GM18867 (cell line): Measurements from ENCODE around the gene AUTS2.
A peak's percentile ranks its signal among the peaks of the same experiment; 100 is the strongest.

Source experiments
- ATAC-seq: cut with Tn5 transposase; IDR thresholded peaks from one replicate; pipeline ENCODE4 v1.9.1; 2021; ENCODE audit warnings: mild to moderate bottlenecking, moderate library complexity; ENCODE audit not compliant: unreplicated experiment

Gene AUTS2

GRCh38 chr7:70210200-70210935 lies 612.1 kb downstream of the AUTS2 start:
- ATAC-seq, result no peak

GRCh38 chr7:70210936-70211310 lies 612.6 kb downstream of the AUTS2 start:
- no peak for ATAC-seq

GRCh38 chr7:70212281-70212680 lies 614.0 kb downstream of the AUTS2 start:
- no peak for ATAC-seq

- no peak for ATAC-seq
Measured at GRCh38 chr7:70214071-70214470, 615.8 kb downstream of the AUTS2 start.

GRCh38 chr7:70215491-70215890 lies 617.2 kb downstream of the AUTS2 start:
- no peak for ATAC-seq

GRCh38 chr7:70217571-70217970 lies 619.3 kb downstream of the AUTS2 start:
- no peak for ATAC-seq

- no peak for ATAC-seq
Measured at GRCh38 chr7:70218006-70218405, 619.7 kb downstream of the AUTS2 start.

- no peak for ATAC-seq
Measured at GRCh38 chr7:70219061-70219460, 620.8 kb downstream of the AUTS2 start.

GRCh38 chr7:70229242-70229641 lies 631.0 kb downstream of the AUTS2 start:
- no peak for ATAC-seq

- ATAC-seq, result no peak
Measured at GRCh38 chr7:70230761-70231160, 632.5 kb downstream of the AUTS2 start.

- ATAC-seq, result no peak
Measured at GRCh38 chr7:70233776-70234175, 635.5 kb downstream of the AUTS2 start.

GRCh38 chr7:70237256-70237655 lies 639.0 kb downstream of the AUTS2 start:
- no peak for ATAC-seq

GRCh38 chr7:70237831-70238575 lies 639.7 kb downstream of the AUTS2 start:
- peak; percentile 99 for ATAC-seq

GRCh38 chr7:70239918-70240317 lies 641.6 kb downstream of the AUTS2 start:
- no peak for ATAC-seq

GRCh38 chr7:70240873-70241272 lies 642.6 kb downstream of the AUTS2 start:
- ATAC-seq, result no peak

- ATAC-seq, result no peak
Measured at GRCh38 chr7:70241536-70242175, 643.4 kb downstream of the AUTS2 start.

- no peak for ATAC-seq
Measured at GRCh38 chr7:70242826-70243225, 644.6 kb downstream of the AUTS2 start.

GRCh38 chr7:70243443-70243842 lies 645.2 kb downstream of the AUTS2 start:
- ATAC-seq, result no peak

- no peak for ATAC-seq
Measured at GRCh38 chr7:70257921-70258320, 659.6 kb downstream of the AUTS2 start.

- ATAC-seq, result no peak
Measured at GRCh38 chr7:70259502-70259901, 661.2 kb downstream of the AUTS2 start.

- ATAC-seq, result no peak
Measured at GRCh38 chr7:70263471-70264255, 665.4 kb downstream of the AUTS2 start.
